GM12874 (cell line): ENCODE results near the gene MTMR4.
A peak's percentile ranks its signal among the peaks of the same experiment; 100 is the strongest.

Experiments used
- TF ChIP-seq, protein P1 (sequence below): IDR thresholded peaks from 2 replicates; pipeline ENCODE4 v1.5.1; 2011; ENCODE audit warnings: low read depth, mild to moderate bottlenecking, control low read depth, low read length, moderate library complexity; ENCODE audit not compliant: insufficient read depth

The MTMR4 gene

DNA sequence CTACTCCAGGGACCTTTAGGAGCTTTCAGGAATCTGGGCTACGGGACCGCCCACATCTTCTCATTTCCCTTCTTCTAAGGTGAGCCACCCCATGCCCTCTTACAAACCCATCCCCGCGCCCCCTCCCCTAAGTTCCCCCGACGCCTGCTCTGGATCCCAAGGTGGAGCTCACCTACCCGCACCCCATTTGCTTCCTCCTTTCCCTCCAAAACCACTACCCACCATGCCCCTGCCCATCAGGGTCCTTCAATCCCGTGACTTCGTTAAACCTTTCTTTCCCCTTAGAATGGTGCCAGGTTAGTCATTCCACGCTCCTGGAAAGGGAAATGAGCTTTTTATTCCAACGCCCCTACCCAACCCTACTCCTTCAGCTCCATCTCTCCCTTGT is 326 bp upstream of the MTMR4 start:
- TF ChIP-seq, protein P1, sequence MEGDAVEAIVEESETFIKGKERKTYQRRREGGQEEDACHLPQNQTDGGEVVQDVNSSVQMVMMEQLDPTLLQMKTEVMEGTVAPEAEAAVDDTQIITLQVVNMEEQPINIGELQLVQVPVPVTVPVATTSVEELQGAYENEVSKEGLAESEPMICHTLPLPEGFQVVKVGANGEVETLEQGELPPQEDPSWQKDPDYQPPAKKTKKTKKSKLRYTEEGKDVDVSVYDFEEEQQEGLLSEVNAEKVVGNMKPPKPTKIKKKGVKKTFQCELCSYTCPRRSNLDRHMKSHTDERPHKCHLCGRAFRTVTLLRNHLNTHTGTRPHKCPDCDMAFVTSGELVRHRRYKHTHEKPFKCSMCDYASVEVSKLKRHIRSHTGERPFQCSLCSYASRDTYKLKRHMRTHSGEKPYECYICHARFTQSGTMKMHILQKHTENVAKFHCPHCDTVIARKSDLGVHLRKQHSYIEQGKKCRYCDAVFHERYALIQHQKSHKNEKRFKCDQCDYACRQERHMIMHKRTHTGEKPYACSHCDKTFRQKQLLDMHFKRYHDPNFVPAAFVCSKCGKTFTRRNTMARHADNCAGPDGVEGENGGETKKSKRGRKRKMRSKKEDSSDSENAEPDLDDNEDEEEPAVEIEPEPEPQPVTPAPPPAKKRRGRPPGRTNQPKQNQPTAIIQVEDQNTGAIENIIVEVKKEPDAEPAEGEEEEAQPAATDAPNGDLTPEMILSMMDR, result no peak

GRCh38 chr17:58513267-58513964 is 1.0 kb downstream of the MTMR4 start:
- TF ChIP-seq, protein P1, result peak; percentile 32; the same call in 1 of the 2 replicates

DNA sequence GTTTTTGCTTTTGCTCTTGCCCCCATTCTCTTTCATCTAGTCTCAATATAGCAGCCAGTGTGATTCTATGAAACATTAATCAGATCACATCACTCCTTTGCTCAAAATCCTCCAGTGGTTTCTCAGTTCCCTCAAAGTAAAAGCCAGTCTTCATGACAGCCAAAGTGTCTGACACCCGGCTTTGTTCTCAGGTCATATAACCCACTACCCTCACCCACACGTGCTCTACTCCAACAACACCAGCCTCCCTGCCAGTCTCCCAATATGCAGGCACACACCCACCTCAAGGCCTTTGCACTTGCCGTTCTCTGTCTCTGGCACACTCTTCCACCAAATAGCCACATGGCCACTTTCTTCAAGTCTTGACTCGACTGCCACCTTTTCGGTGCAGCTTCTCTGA is 4.4 kb downstream of the MTMR4 start:
- TF ChIP-seq, protein P1, result no peak

DNA sequence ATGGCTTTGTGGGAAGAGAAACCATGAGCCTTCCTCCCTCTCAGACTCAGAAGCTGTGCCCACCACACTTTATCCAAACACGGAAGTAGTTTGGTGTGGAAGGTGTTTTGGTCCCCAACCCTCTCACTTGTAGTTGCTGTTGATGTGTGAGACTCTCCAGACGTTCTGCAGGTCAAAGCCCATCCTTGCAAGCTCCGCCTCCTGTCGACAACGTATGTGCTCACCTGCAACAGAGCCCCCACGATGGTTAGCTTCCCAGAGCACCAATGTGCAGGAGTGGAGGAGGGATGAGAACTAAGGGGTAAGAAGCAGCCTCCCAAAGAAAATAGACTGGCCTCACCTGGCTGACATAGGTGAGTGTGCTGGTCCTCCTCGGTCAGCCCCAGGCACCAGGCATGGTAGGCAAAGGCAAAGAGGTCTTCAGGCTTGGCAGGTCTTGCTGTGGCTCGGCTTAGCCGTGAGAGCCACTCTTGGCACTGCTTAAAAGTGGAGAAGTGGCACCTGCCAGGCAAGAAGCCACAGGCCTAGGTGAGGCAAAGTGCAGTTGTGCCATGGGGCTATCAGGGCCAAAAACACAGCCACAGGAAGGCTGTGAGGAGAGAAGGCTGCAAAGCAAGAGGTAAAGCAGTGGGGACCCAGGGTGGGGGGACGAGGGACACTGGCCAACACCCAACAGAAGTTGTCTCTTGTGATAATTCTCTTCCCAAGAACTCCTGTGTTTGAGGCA is 5.9 kb downstream of the MTMR4 start:
- TF ChIP-seq, protein P1, result no peak

DNA sequence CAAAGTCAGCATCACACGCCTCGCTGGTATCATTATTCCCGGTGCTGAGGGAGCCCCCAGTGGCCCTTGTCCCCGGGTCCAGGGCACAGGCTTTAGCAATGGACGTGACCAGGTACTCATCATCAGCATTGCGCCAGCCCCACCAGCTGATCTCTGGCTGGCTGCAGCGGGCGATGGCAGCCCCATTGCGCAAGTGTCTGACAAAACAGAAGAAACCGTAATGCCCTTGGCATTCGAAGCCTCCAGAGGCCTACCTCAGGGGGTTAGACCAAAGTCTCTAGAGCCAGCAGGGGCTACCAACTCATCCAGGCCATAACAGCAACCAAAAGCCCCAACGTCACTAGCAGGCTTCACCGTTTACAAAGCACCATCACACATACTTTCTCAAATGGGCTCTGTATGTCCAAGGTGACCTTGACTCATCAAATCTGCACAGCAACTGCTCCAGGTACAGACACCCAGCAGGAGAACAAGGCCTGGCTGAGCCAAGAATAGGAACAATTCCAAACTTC is 7.3 kb downstream of the MTMR4 start:
- TF ChIP-seq, protein P1, result no peak

DNA sequence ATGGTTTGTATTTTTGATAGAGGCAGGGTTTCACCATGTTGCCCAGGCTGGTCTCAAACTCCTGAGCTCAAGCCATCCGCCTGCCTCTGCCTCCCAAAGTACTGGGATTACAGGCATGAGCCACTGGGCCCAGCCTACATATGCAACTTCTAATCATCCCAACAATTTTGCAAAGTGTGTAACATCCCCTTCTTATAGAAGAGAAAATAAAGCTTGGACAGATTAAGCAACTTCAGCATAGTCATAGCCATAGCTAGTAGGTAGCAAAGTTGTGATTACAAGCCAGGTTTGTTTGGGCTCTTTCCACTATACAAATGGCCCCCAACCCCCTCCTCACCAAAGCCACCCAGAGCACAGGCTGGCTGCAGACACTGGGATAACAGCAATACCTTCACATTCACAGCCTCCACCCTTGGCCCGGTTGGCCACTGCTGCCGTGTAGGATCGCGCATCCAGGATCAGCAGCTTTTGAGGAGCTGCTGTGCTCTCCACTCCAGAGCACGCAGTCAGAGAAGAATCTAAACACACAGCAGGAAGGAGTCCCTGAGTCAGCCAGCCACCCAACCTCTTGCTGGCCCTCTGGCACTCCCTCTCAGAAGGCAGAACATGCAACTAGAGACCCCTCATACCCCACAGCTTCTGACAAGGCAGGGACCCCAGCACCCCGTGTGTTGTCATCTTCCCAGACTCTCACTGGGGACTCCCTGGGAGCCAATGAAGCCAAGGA is 7.9 kb downstream of the MTMR4 start:
- TF ChIP-seq, protein P1, result no peak

DNA sequence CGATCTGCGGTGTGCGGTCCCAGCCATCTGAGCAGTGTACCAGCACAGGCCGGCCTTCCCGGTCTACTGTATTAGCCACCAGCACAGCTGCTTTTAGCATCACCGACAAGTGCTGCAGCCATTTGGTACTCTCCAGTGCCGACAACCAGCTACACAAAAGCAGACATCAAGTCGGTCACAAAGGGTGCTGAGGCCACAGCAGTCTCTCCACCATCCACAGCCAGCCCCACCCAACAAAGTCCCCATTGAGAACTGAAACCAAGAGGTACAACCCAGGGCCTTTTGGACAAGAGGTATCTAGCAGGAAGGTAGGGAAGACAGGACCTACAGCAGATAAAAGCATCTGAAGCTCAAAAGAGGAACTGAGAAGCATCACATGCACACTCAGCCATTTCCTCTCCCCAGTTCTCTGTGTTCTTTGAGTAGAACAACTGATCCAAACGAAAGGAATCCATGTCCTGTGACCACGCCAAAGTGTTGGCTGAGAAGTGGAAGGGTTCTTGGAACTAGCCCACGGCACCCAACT is 9.5 kb downstream of the MTMR4 start:
- TF ChIP-seq, protein P1, result no peak
